Right lobe of liver (tissue), 6 donors: Measurements from ENCODE around the gene RASSF7. TPM values are rescaled to one million over a fixed set of nuclear protein-coding genes. Genes with fewer than 3 reads are reported as not detected.

Experiments
- ATAC-seq, 4 donors: fragments of 200-7000 bp; cut with Tn5 transposase; one replicate each; pipeline ENCODE4 v1.9.1; 2020; ENCODE audit warnings: mild to moderate bottlenecking in 4 of 4, moderate library complexity in 4 of 4
- DNase-seq, 3 donors: peaks; one replicate each; pipeline ENCODE4 v3.0.0-alpha.2; 2020
- H3K27ac ChIP-seq, 3 donors: fragments of 200-600 bp; one replicate each; pipeline ENCODE4 v1.8.0; 2022
- H3K27me3 ChIP-seq, 2 donors: fragments of 200-600 bp; one replicate each; pipeline ENCODE4 v1.8.0; 2022
- H3K36me3 ChIP-seq, 4 donors: fragments of 200-600 bp; sonication (generic) in 1 of 4; one replicate each; pipeline versions ENCODE4 v1.5.1 to v1.8.0; 2017 to 2022; ENCODE audit warnings: control low read depth in 1 of 4
- H3K4me1 ChIP-seq, 4 donors: fragments of 200-600 bp; sonication (generic) in 1 of 4; one replicate each; pipeline versions ENCODE4 v1.5.1 to v1.8.0; 2017 to 2022; ENCODE audit warnings: control low read depth in 1 of 4
- H3K4me3 ChIP-seq, 3 donors: fragments of 200-600 bp; one replicate each; pipeline ENCODE4 v1.8.0; 2022
- H3K9me3 ChIP-seq, 4 donors: fragments of 200-600 bp; sonication (generic) in 1 of 4; one replicate each; pipeline versions ENCODE4 v1.5.1 to v1.8.0; 2017 to 2022; ENCODE audit warnings: control low read depth in 1 of 4
- POLR2A ChIP-seq: fragments of 450-650 bp; IDR thresholded peaks from one replicate; pipeline ENCODE4 v1.6.1; 2017; ENCODE audit warnings: antibody characterized with exemption, mild to moderate bottlenecking
- WGBS: methylation state at CpG from one replicate; pipeline ENCODE4 v1.1.6; 2018; ENCODE audit warnings: low coverage, low lambda C conversion rate; ENCODE audit not compliant: insufficient coverage; ENCODE audit errors: missing lambda C conversion rate; 5-methylcytosine and 5-hydroxymethylcytosine counted together
- intact Hi-C, 2 donors: fragments of 100-400 bp; cut with DNase I; formaldehyde crosslinking; loops; one replicate each; pipeline versions ENCODE4 v1.11.2 to v1.14.1; 2022
- total RNA-seq, 6 experiments: library from RNA; depleted of rRNA in 2 of 6; stranded (reverse); fragments of >200 nt in 2 of 6; fragmentation: NEBNext Ultra II Directional in 3 of 6; extraction: Animal tissue kit (Norgen Biotek cat#: 25700) in 3 of 6; gene quantifications; one replicate each; pipeline versions ENCODE4 v1.1.0 to v1.2.4, GENCODE V29; 2016 to 2023
- TF ChIP-seq, protein P1 (sequence below), 4 donors: fragments of 200-600 bp in 3 of 4; fragments of 450-650 bp in 1 of 4; IDR thresholded peaks; one replicate each; pipeline versions ENCODE4 v1.5.1 to v1.8.0; 2016 to 2022; ENCODE audit warnings: antibody characterized with exemption in 4 of 4, mild to moderate bottlenecking in 2 of 4
- donor health status: DM: no; HTN: yes; CAD: no.
- donor health status: DM: no; HTN: no; CAD: no.
- donor health status: DM: no; HTN: no; CAD: no.
- donor health status: DM: no; HTN: yes; CAD: no.
- donor health status: DM: no; HTN: yes; CAD: no.

RASSF7 gene
- total RNA-seq, 6 experiments from 2014 or later = 20.5 to 61.1 (median 39.5) TPM

DNA sequence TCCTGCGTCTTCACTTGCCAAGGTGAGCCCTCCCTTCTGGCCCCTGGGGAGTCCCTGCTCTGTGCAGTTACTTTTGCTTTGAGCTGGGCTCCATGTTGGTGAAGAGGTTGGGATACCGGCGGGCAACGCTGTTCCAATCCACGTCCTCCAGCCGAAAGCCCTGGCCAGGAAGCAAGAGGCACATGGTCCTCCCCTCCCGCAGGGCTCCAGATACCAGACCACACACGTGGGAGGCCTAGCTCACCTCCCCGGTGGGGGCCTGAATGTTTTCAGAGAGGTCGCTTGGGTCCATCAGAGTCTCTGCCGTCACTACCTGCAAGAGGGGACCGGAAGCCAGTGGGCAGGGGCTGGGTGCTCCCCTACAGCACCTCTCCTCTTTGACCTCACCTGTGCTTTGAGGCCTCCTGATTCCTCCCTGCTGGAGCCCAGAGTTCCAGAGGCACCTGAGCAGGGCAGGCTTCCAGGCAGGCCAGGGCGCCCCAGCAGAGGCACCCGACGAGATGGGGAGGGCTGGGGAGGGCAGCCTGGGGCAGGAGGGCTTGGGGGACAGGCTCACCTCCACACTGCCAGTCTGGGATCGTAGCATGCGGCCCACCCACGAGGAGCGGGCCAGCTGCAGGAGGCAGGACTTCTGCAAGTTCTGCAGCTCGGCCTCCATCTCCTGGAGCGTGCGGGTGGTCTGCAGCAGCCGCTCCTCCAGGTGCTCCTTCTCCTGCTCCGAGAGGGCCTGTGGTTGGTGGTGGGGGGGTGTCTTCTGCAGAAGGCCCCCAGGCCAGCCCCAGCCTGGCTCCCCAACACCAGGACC lies 3.2 kb upstream of the RASSF7 start:
- TF ChIP-seq POLR2A = no peak
- TF ChIP-seq, protein P1, sequence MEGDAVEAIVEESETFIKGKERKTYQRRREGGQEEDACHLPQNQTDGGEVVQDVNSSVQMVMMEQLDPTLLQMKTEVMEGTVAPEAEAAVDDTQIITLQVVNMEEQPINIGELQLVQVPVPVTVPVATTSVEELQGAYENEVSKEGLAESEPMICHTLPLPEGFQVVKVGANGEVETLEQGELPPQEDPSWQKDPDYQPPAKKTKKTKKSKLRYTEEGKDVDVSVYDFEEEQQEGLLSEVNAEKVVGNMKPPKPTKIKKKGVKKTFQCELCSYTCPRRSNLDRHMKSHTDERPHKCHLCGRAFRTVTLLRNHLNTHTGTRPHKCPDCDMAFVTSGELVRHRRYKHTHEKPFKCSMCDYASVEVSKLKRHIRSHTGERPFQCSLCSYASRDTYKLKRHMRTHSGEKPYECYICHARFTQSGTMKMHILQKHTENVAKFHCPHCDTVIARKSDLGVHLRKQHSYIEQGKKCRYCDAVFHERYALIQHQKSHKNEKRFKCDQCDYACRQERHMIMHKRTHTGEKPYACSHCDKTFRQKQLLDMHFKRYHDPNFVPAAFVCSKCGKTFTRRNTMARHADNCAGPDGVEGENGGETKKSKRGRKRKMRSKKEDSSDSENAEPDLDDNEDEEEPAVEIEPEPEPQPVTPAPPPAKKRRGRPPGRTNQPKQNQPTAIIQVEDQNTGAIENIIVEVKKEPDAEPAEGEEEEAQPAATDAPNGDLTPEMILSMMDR (IDR thresholded peaks at IDR 0.05) = no peak
- H3K4me1 ChIP-seq = peaks cover 0 to 31% (median 5%) of the 10 kb centered on the region in 4 donors
- H3K27me3 ChIP-seq = no peaks in the 10 kb centered on the region
- no peaks in the 10 kb centered on the region for H3K9me3 ChIP-seq
- no peak for ATAC-seq
- intact Hi-C loops = loop anchor here (5.0 to 10.0 kb wide), 2 partner anchors 55 to 197 kb away; no protein-coding TSS in a partner anchor
- no peak overlapping the region for H3K4me3 ChIP-seq
- WGBS = 83% methylated on average over 4 of the region's 24 CpGs
- H3K36me3 ChIP-seq = peaks cover 0 to 5% (median 0%) of the 10 kb centered on the region in 4 donors
- DNase-seq = peak in 1 of 3 donors; percentile 20
- H3K27ac ChIP-seq = no peak overlapping the region

DNA sequence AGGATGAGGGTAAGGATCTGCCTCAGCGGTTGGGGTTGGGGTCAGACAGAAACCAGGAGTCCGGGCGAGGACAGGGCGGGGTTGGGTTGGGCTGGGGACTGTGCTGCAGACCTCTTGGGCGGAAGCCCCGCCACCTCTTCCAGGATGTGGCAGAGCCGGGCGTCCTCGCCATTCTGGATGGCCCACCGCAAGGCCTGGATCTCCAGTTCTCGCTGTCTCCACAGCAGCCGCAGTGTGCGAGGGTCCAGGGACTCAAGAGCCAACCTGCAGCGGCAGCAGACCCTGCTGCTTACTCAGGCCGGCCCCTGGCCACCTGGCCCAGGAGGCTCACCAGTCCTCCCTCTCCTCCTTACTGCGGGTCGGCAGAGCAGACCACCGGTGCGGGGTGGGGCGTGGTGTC lies 2.3 kb upstream of the RASSF7 start:
- H3K27ac ChIP-seq = no peak overlapping the region
- peaks cover 0 to 6% (median 2%) of the 10 kb centered on the region in 4 donors for H3K36me3 ChIP-seq
- no peaks in the 10 kb centered on the region for H3K27me3 ChIP-seq
- H3K4me3 ChIP-seq = no peak overlapping the region
- no peaks in the 10 kb centered on the region for H3K9me3 ChIP-seq
- intact Hi-C loops = loop anchor here (5.0 to 10.0 kb wide), 2 partner anchors 54 to 196 kb away; no protein-coding TSS in a partner anchor
- peak in 2 of 3 donors; percentile 23 to 55 for DNase-seq
- no CpG with 5 or more reads among the region's 20 CpGs for WGBS
- H3K4me1 ChIP-seq = peaks cover 0 to 31% (median 8%) of the 10 kb centered on the region in 4 donors
- TF ChIP-seq, protein P1 (IDR thresholded peaks at IDR 0.05) = no peak
- no peak for TF ChIP-seq POLR2A
- ATAC-seq = no peak

DNA sequence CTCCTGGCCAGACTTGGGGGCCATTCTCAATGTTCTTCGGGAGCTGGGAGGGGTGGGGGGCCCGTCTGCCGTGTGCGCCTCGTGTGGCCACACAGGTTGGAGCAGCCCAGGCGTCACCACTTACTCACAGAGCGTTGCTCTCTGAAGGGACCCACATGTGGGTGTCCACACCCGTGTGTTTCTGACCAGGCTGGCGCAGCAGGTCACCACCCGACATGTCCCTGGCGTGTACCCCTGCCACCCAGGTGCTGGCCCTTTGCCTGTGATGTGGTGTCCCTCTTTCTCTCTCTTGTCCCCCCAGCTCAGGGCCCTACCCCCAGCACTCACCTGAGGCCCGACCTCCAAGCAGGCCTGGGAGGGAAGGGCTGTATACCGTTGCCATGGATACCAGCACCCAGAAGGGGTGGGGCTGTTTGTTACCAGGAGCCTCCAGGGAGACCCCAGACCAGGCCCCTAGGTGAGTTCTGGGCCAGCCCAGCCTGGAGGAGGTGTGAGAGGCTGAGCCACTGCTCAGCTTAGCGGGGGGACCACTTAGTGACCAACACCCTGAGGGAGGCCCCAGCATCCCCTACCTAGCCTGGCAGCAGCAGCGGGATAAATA lies 1.6 kb upstream of the RASSF7 start:
- DNase-seq = peak in 2 of 3 donors; percentile 30 to 55
- TF ChIP-seq, protein P1 (IDR thresholded peaks at IDR 0.05) = no peak
- TF ChIP-seq POLR2A = no peak
- H3K27ac ChIP-seq = peak overlapping the region in 2 of 3 donors; percentile 20 to 43

DNA sequence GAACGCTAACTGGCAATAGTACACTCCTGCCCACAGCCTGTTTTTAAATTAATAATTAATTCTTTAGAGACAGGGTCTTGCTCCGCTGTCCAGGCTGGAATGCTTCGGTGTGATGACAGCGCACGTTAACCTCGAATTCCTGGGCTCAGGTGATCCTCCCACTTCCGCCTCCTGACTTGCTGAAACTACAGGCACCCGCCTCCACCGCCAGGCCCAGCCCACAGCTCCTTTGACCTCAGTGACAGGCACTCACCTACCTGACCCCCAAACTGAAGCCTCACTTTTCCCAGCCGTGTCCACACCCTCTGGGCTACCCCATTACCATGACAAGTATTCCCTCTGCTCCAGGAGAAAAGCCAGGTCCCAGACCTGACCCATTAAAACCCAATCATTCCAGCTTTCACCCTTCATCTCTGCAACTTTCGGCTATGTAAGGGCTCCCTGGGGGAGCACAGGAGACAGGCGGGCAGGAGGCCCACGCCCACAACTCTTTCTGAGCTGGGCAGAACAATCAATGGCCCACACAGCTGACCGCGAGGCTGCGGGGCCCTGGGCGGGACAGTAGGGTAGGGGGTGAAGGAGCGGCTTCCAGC lies 962 bp upstream of the RASSF7 start:
- TF ChIP-seq POLR2A = peak; percentile 73
- TF ChIP-seq, protein P1 (IDR thresholded peaks at IDR 0.05) = peak in 1 of 4 donors; percentile 6
- Histone ChIP-seq H3K27ac (peak overlapping the region; percentile 50 to 83 (median 81)), H3K36me3 (peaks cover 0 to 6% (median 2%) of the 10 kb centered on the region in 4 donors), H3K27me3 (no peaks in the 10 kb centered on the region), H3K9me3 (no peaks in the 10 kb centered on the region), H3K4me1 (peaks cover 0 to 27% (median 8%) of the 10 kb centered on the region in 4 donors), H3K4me3 (peak overlapping the region; percentile 72 to 100 (median 84))
- ATAC-seq = peak; percentile 49 to 56 (median 54)
- WGBS = 30% methylated on average over 9 of the region's 18 CpGs
- DNase-seq = peak; percentile 85 to 90 (median 87)
- intact Hi-C loops = loop anchor here (5.0 to 10.0 kb wide), 2 partner anchors 52 to 195 kb away; no protein-coding TSS in a partner anchor

More for the DNA sequence above, 1.6 kb upstream of the RASSF7 start:
- intact Hi-C loops = loop anchor here (5.0 to 10.0 kb wide), 2 partner anchors 53 to 196 kb away; no protein-coding TSS in a partner anchor
- H3K4me3 ChIP-seq = no peak overlapping the region
- no peak for ATAC-seq
- H3K27me3 ChIP-seq = no peaks in the 10 kb centered on the region
- H3K4me1 ChIP-seq = peaks cover 0 to 31% (median 8%) of the 10 kb centered on the region in 4 donors
- H3K9me3 ChIP-seq = no peaks in the 10 kb centered on the region
- peaks cover 0 to 6% (median 2%) of the 10 kb centered on the region in 4 donors for H3K36me3 ChIP-seq
- no CpG with 5 or more reads among the region's 15 CpGs for WGBS
